PFSK-1 (cell line): ENCODE data around the gene MYDGF.

Experiments used
- POLR2AphosphoS5 ChIP-seq: IDR thresholded peaks from 2 replicates; pipeline ENCODE4 v1.6.1; 2012; ENCODE audit warnings: low read depth, mild to moderate bottlenecking, control low read depth, low read length, moderate library complexity
- REST ChIP-seq, 2 experiments: IDR thresholded peaks; 2 replicates each; pipeline versions ENCODE4 v1.6.1 to v1.8.0; 2011 to 2012; ENCODE audit warnings: low read depth in 2 of 2, low read length in 2 of 2, control low read depth in 1 of 2, inconsistent platforms in 1 of 2, mild to moderate bottlenecking in 1 of 2, moderate library complexity in 1 of 2; ENCODE audit not compliant: insufficient read depth in 1 of 2
- TAF1 ChIP-seq: IDR thresholded peaks from 2 replicates; pipeline ENCODE4 v1.6.1; 2012; ENCODE audit warnings: low read length, control low read depth, borderline replicate concordance; ENCODE audit not compliant: insufficient read depth

GRCh38 chr19:4622695-4623421, 47.3 kb downstream of the MYDGF start:
- TF ChIP-seq REST (IDR thresholded peaks at IDR 0.05; ENCODE audit: insufficient read depth in 1 of 2, low read depth in 2 of 2, low read length in 2 of 2) (no peak), POLR2AphosphoS5 (no peak), TAF1 (no peak)
